Mucosa of descending colon (tissue), 3 donors: ENCODE measurements around the gene CD300LG. TPM values are rescaled to one million over a fixed set of nuclear protein-coding genes. Genes with fewer than 3 reads are reported as not detected.
"Not testable (repeated sequence)": the region's sequence is repeated elsewhere in the genome, so short reads cannot be mapped to it uniquely, and the experiment has no call there.

Source experiments
- ATAC-seq: fragments of 200-7000 bp; cut with Tn5 transposase; one replicate; pipeline ENCODE4 v1.9.1; 2020; ENCODE audit warnings: mild to moderate bottlenecking, moderate library complexity
- DNase-seq, 3 donors: peaks; one replicate each; pipeline ENCODE4 v3.0.0-alpha.2; 2020
- H3K36me3 ChIP-seq: fragments of 200-600 bp; one replicate; pipeline ENCODE4 v1.8.0; 2021; ENCODE audit warnings: low read depth, mild to moderate bottlenecking
- H3K4me1 ChIP-seq: fragments of 200-600 bp; one replicate; pipeline ENCODE4 v1.8.0; 2021; ENCODE audit warnings: low read depth, mild to moderate bottlenecking
- H3K4me3 ChIP-seq: fragments of 200-600 bp; one replicate; pipeline ENCODE4 v1.8.0; 2021; ENCODE audit warnings: mild to moderate bottlenecking
- H3K9me3 ChIP-seq: fragments of 200-600 bp; one replicate; pipeline ENCODE4 v1.8.0; 2021; ENCODE audit warnings: mild to moderate bottlenecking
- CTCF ChIP-seq: fragments of 200-600 bp; IDR thresholded peaks from one replicate; pipeline ENCODE4 v1.8.0; 2022; ENCODE audit warnings: antibody characterized with exemption, mild to moderate bottlenecking
- intact Hi-C, 2 donors: fragments of 100-400 bp; cut with DNase I in 1 of 2; cut with micrococcal nuclease in 1 of 2; formaldehyde crosslinking; loops; one replicate each; pipeline versions ENCODE4 v1.11.0 to v1.11.1; 2022; cut with DNase I, micrococcal nuclease
- total RNA-seq, 3 donors: library from RNA; stranded (reverse); fragmentation: NEBNext Ultra II Directional in 2 of 3; extraction: Animal tissue kit (Norgen Biotek cat#: 25700) in 2 of 3; gene quantifications; one replicate each; pipeline versions ENCODE4 v1.2.1 to v1.2.4, GENCODE V29; 2021 to 2023
- donor health status: DM: no; HTN: no; CAD: no; lungs with moderate emphysema.
- donor health status: DM: no; HTN: no; CAD: no.
- donor health status: DM: no; HTN: yes; CAD: no.

CD300LG gene
- total RNA-seq, 3 donors from 2014 or later: 1.3 TPM; not detected in 2

DNA sequence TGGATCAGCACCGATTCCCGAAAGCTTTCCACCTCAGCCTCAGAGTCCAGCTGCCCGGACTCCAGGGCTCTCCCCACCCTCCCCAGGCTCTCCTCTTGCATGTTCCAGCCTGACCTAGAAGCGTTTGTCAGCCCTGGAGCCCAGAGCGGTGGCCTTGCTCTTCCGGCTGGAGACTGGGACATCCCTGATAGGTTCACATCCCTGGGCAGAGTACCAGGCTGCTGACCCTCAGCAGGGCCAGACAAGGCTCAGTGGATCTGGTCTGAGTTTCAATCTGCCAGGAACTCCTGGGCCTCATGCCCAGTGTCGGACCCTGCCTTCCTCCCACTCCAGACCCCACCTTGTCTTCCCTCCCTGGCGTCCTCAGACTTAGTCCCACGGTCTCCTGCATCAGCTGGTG, 15.0 kb downstream of the CD300LG start:
- no peak for ATAC-seq
- Histone ChIP-seq H3K36me3 (no peaks in the 10 kb centered on the region), H3K4me1 (no peaks in the 10 kb centered on the region), H3K9me3 (no peaks in the 10 kb centered on the region), H3K4me3 (no peak overlapping the region)
- no peak for DNase-seq
- no peak for TF ChIP-seq CTCF
- intact Hi-C loops: no loop called here

GRCh38 chr17:43864161-43864984, 17.4 kb downstream of the CD300LG start:
- H3K4me3 ChIP-seq: no peak overlapping the region
- intact Hi-C loops: no loop called here
- ATAC-seq (no peak), DNase-seq (no peak)
- H3K9me3 ChIP-seq: no peaks in the 10 kb centered on the region
- TF ChIP-seq CTCF: no peak
- H3K36me3 ChIP-seq: no peaks in the 10 kb centered on the region
- no peaks in the 10 kb centered on the region for H3K4me1 ChIP-seq

- DNase-seq (no peak), ATAC-seq (no peak)
- no peak for TF ChIP-seq CTCF
- Histone ChIP-seq H3K4me3 (no peak overlapping the region), H3K4me1 (peaks cover 3% of the 10 kb centered on the region), H3K9me3 (no peaks in the 10 kb centered on the region), H3K36me3 (no peaks in the 10 kb centered on the region)
- intact Hi-C loops: no loop called here
These were observed 21.4 kb downstream of the CD300LG start for GRCh38 chr17:43868226-43868994.

- H3K9me3 ChIP-seq, DNase-seq, H3K4me1 ChIP-seq, H3K4me3 ChIP-seq, intact Hi-C loops, ATAC-seq, H3K36me3 ChIP-seq: not testable (repeated sequence)
These were observed 22.1 kb downstream of the CD300LG start for GRCh38 chr17:43869031-43869430.

DNA sequence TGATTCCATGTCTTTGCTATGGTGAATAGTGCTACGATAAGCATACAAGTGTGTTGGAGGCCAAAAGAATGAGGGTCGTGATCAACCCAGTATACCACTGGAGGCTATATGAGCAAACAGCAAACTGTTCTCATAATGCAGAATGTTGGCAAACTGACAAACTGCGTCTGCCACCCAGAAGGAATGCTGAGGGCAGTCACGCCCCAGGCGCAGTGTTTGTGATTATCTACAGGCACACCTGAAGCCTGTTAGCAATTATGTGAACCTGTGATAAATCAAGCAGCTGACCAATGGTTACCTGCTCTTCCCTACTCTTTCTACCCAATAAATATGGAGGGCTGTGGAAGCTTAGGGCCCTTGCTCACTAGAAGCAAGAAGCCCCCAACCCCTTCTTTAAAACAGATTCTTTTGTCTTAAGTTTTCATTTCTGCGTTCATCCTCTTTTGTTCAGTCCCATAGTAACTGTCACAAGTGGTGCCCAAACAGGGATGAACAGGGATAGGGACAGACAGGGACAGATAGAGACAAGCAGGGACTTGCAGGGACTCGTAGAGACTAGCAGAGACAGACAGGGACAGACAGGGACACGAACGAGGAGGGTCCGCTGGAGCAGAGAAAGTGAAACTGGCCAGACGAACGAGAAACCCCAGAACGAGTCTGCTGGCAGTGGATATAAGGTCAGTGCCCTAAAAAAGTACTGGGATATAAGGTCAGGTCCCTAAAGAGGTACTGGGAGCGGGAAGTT, 25.1 kb downstream of the CD300LG start:
- H3K9me3 ChIP-seq: no peaks in the 10 kb centered on the region
- no peak for TF ChIP-seq CTCF
- H3K4me1 ChIP-seq: peaks cover 16% of the 10 kb centered on the region
- intact Hi-C loops: no loop called here
- peak; percentile 74 to 88 (median 75) for DNase-seq
- H3K36me3 ChIP-seq: no peaks in the 10 kb centered on the region
- ATAC-seq: peak; percentile 74
- H3K4me3 ChIP-seq: no peak overlapping the region
